Heart left ventricle (tissue), 13 donors: ENCODE measurements around the gene HAUS7.

Experiments
- CTCF ChIP-seq, 12 donors: fragments of 200-600 bp; sonication (generic) in 4 of 12; IDR thresholded peaks; one replicate each; pipeline versions ENCODE4 v1.5.0 to v1.8.0; 2018 to 2022; ENCODE audit warnings: antibody characterized with exemption in 12 of 12, mild to moderate bottlenecking in 5 of 12
- POLR2A ChIP-seq, 2 donors: fragments of 450-650 bp; IDR thresholded peaks; one replicate each; pipeline ENCODE4 v1.6.1; 2017; ENCODE audit warnings: antibody characterized with exemption in 2 of 2, mild to moderate bottlenecking in 2 of 2, moderate library complexity in 2 of 2
- donor health status: ischemic (EF 13 %, LVEDD 7.1; RV severe dilation, severe dysfunction).
- donor health status: DM: no; HTN: yes; CAD: no.
- donor health status: DM: no; HTN: no; CAD: no.
- donor health status: ischemic (EF 25% LVEDD 6.9; RV normal size, moderate dysfunction).
- donor health status: ischemic (EF 25% LVEDD 5.7; RV mildly dilated, moderate dysfunction).
- donor health status: ischemic (EF 35%, LVEDD 5.7; RV mildly dilated, moderate dysfunction).
- donor health status: nonischemic (EF 11% LVEDD 7.7; RV severe dilation, severe dysfunction).
- donor health status: DM: yes; HTN: yes; CAD: no.
- donor health status: PGD.
- donor health status: ischemic (EF 29% LVEDD 5.4; RV normal size, mild dysfunction).
- donor health status: nonischemic (EF 23%, LVEDD 6.1; RV moderate dilation, normal function).

- TF ChIP-seq CTCF (IDR thresholded peaks at IDR 0.05) (no peak), POLR2A (IDR thresholded peaks at IDR 0.05) (no peak)
Observed at GRCh38 chrX:153475751-153476281, 5.4 kb upstream of the HAUS7 start.
